Measurements from ENCODE around the gene IGFBP6.

IGFBP6 gene

GRCh38 chr12:53058674-53059433 lies 38.6 kb upstream of the IGFBP6 start:
- in situ Hi-C loops (cut with MboI; ENCODE audit: low sequenced_read_pairs), result loop anchor here (25.0 kb wide), 1 partner anchor 228 kb away; the partner anchor contains the start of genes MYG1 and PFDN5

GRCh38 chr12:53059434-53060063 lies 37.9 kb upstream of the IGFBP6 start:
- in situ Hi-C loops (cut with MboI; ENCODE audit: low sequenced_read_pairs), result loop anchor here (25.0 kb wide), 1 partner anchor 228 kb away; the partner anchor contains the start of genes MYG1 and PFDN5

GRCh38 chr12:53060064-53060720 lies 37.3 kb upstream of the IGFBP6 start:
- in situ Hi-C loops (cut with MboI; ENCODE audit: low sequenced_read_pairs), result loop anchor here (25.0 kb wide), 1 partner anchor 227 kb away; the partner anchor contains the start of genes MYG1 and PFDN5

- in situ Hi-C loops (cut with MboI; ENCODE audit: low sequenced_read_pairs), result loop anchor here (25.0 kb wide), 1 partner anchor 227 kb away; the partner anchor contains the start of genes MYG1 and PFDN5
These were observed 36.7 kb upstream of the IGFBP6 start for GRCh38 chr12:53060721-53061276.

- in situ Hi-C loops (cut with MboI; ENCODE audit: low sequenced_read_pairs), result loop anchor here (25.0 kb wide), 1 partner anchor 226 kb away; the partner anchor contains the start of genes MYG1 and PFDN5
These were observed 36.0 kb upstream of the IGFBP6 start for GRCh38 chr12:53061404-53062010.

- in situ Hi-C loops (cut with MboI; ENCODE audit: low sequenced_read_pairs), result loop anchor here (25.0 kb wide), 1 partner anchor 225 kb away; the partner anchor contains the start of genes MYG1 and PFDN5
These were observed 35.2 kb upstream of the IGFBP6 start for GRCh38 chr12:53062011-53062961.

GRCh38 chr12:53062977-53063707 lies 34.3 kb upstream of the IGFBP6 start:
- in situ Hi-C loops (cut with MboI; ENCODE audit: low sequenced_read_pairs), result loop anchor here (25.0 kb wide), 1 partner anchor 224 kb away; the partner anchor contains the start of genes MYG1 and PFDN5

- in situ Hi-C loops (cut with MboI; ENCODE audit: low sequenced_read_pairs), result loop anchor here (25.0 kb wide), 1 partner anchor 223 kb away; the partner anchor contains the start of genes MYG1 and PFDN5
These were observed 33.5 kb upstream of the IGFBP6 start for GRCh38 chr12:53063708-53064612.

GRCh38 chr12:53064613-53065436 lies 32.6 kb upstream of the IGFBP6 start:
- in situ Hi-C loops (cut with MboI; ENCODE audit: low sequenced_read_pairs), result loop anchor here (25.0 kb wide), 1 partner anchor 222 kb away; the partner anchor contains the start of genes MYG1 and PFDN5

- in situ Hi-C loops (cut with MboI; ENCODE audit: low sequenced_read_pairs), result loop anchor here (25.0 kb wide), 1 partner anchor 222 kb away; the partner anchor contains the start of genes MYG1 and PFDN5
These were observed 32.0 kb upstream of the IGFBP6 start for GRCh38 chr12:53065470-53065869.

- in situ Hi-C loops (cut with MboI; ENCODE audit: low sequenced_read_pairs), result loop anchor here (25.0 kb wide), 1 partner anchor 221 kb away; the partner anchor contains the start of genes MYG1 and PFDN5
These were observed 31.2 kb upstream of the IGFBP6 start for GRCh38 chr12:53065975-53066931.

- in situ Hi-C loops (cut with MboI; ENCODE audit: low sequenced_read_pairs), result loop anchor here (25.0 kb wide), 1 partner anchor 220 kb away; the partner anchor contains the start of genes MYG1 and PFDN5
These were observed 30.1 kb upstream of the IGFBP6 start for GRCh38 chr12:53067074-53067992.

- in situ Hi-C loops (cut with MboI; ENCODE audit: low sequenced_read_pairs), result loop anchor here (25.0 kb wide), 1 partner anchor 219 kb away; the partner anchor contains the start of genes MYG1 and PFDN5
These were observed 29.3 kb upstream of the IGFBP6 start for GRCh38 chr12:53067993-53068770.
